Adrenal gland (tissue), 12 donors: ENCODE data around the gene TARS2. TPM values are rescaled to one million over a fixed set of nuclear protein-coding genes. Genes with fewer than 3 reads are reported as not detected.

Experiments
- DNase-seq, 7 donors: peaks; one replicate each; pipeline ENCODE4 v3.0.0-alpha.2; 2019 to 2020
- H3K27ac ChIP-seq, 5 donors: fragments of 200-600 bp; sonication (generic) in 4 of 5; 1 replicate in 3 of 5; 2 replicates in 2 of 5; pipeline versions ENCODE4 v1.5.1 to v1.8.0; 2016 to 2020; ENCODE audit warnings: mild to moderate bottlenecking in 1 of 5
- H3K27me3 ChIP-seq: fragments of 200-600 bp; 2 replicates; pipeline ENCODE4 v1.8.0; 2021
- H3K36me3 ChIP-seq, 2 donors: fragments of 200-600 bp; replicated peaks in 1 of 2; 1 replicate in 1 of 2; 2 replicates in 1 of 2; pipeline versions ENCODE4 v1.5.1 to v1.8.0; 2018 to 2022
- H3K4me1 ChIP-seq, 2 donors: fragments of 200-600 bp; replicated peaks in 1 of 2; 1 replicate in 1 of 2; 2 replicates in 1 of 2; pipeline versions ENCODE4 v1.5.1 to v1.8.0; 2018 to 2021
- H3K4me3 ChIP-seq, 4 donors: fragments of 200-600 bp; sonication (generic) in 3 of 4; one replicate each; pipeline ENCODE4 v1.5.1; 2016 to 2018
- H3K9me3 ChIP-seq, 3 donors: fragments of 200-600 bp; sonication (generic) in 1 of 3; replicated peaks in 1 of 3; 1 replicate in 2 of 3; 2 replicates in 1 of 3; pipeline versions ENCODE4 v1.5.1 to v1.8.0; 2016 to 2021
- POLR2A ChIP-seq, 2 donors: fragments of 450-650 bp; IDR thresholded peaks; one replicate each; pipeline ENCODE4 v1.6.1; 2017; ENCODE audit warnings: antibody characterized with exemption in 2 of 2, mild to moderate bottlenecking in 2 of 2, moderate library complexity in 1 of 2
- WGBS, 4 donors: extraction: QIAGEN DNeasy Blood & Tissue Kit in 2 of 4; methylation state at CpG; one replicate each; pipeline versions ENCODE4 v1.1.5 to v1.1.7; 2013 to 2017; 5-methylcytosine and 5-hydroxymethylcytosine counted together
- intact Hi-C, 2 donors: fragments of 100-400 bp; cut with DNase I; formaldehyde crosslinking; loops; one replicate each; pipeline versions ENCODE4 v1.14.1 to v1.15.0; 2022 to 2023
- polyA plus RNA-seq, 3 donors: library from polyadenylated mRNA; stranded (reverse); fragments of 200-250 nt in 2 of 3; fragments of 350-450 nt in 1 of 3; fragmentation: Illumina TruSeq in 1 of 3; extraction: RNeasy Lipid Tissue Mini Kit (QIAGEN cat#74804) in 1 of 3; gene quantifications; one replicate each; pipeline ENCODE4 v1.2.3, GENCODE V29; 2013 to 2014
- total RNA-seq, 9 donors: library from RNA; depleted of rRNA in 4 of 9; stranded (reverse); fragments of >200 nt in 4 of 9; fragments of 120-200 nt in 1 of 9; fragmentation: NEBNext Ultra II Directional in 1 of 9; extraction: Animal tissue kit (Norgen Biotek cat#: 25700) in 1 of 9; gene quantifications; one replicate each; pipeline versions ENCODE4 v1.1.0 to v1.2.4, GENCODE V29; 2013 to 2023
- TF ChIP-seq, protein P1 (sequence below), 6 experiments: fragments of 450-650 bp in 4 of 6; fragments of 200-600 bp in 2 of 6; sonication (generic) in 1 of 6; IDR thresholded peaks; 1 replicate in 5 of 6; 2 replicates in 1 of 6; pipeline versions ENCODE4 v1.5.1 to v1.8.0; 2016 to 2021; ENCODE audit warnings: antibody characterized with exemption in 6 of 6, mild to moderate bottlenecking in 2 of 6, moderate library complexity in 1 of 6
- donor health status: healthy with polysubstance abuse.
- donor health status: Bipolar disorder and iron deficiency.
- donor health status: DM: yes; HTN: yes; CAD: no.
- donor health status: DM: no; HTN: no; CAD: no.
- donor health status: DM: no; HTN: no; CAD: no.
- donor health status: DM: yes; HTN: yes; CAD: no.

Gene TARS2
- total and polyA plus RNA-seq, 12 donors: 21.6 to 87.4 (median 28.6) TPM

DNA sequence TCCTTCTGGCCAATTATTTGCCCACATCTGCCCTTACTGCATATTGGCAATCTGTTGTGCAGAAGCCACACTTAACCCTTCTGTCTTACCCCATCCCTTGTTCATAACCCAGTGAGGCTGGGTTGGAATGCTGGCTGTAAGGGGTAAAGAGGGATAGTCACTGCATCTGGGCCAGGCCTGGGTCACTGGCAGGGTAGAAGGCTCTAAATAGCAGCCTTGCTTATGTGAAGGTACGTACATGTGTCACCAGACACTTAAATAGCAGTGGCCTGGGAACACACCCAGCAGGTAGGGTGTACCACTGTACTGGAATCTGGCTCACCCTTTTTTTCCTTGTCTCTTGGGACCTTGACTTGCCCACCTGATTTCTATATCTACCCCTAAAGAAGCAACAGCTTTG lies 9.9 kb upstream of the TARS2 start:
- Histone ChIP-seq H3K36me3 (peaks cover 0 to 8% of the 10 kb centered on the region in 2 donors), H3K4me3 (no peak overlapping the region), H3K4me1 (peaks cover 18 to 22% of the 10 kb centered on the region in 2 donors), H3K27ac (peak overlapping the region in 1 of 5 donors; percentile 36), H3K27me3 (no peaks in the 10 kb centered on the region), H3K9me3 (no peaks in the 10 kb centered on the region)
- intact Hi-C loops: no loop called here
- WGBS, 4 donors: 57 to 100% (median 71%) methylated on average over 1 of the region's 1 CpG
- TF ChIP-seq POLR2A (IDR thresholded peaks at IDR 0.05): no peak
- TF ChIP-seq, protein P1, sequence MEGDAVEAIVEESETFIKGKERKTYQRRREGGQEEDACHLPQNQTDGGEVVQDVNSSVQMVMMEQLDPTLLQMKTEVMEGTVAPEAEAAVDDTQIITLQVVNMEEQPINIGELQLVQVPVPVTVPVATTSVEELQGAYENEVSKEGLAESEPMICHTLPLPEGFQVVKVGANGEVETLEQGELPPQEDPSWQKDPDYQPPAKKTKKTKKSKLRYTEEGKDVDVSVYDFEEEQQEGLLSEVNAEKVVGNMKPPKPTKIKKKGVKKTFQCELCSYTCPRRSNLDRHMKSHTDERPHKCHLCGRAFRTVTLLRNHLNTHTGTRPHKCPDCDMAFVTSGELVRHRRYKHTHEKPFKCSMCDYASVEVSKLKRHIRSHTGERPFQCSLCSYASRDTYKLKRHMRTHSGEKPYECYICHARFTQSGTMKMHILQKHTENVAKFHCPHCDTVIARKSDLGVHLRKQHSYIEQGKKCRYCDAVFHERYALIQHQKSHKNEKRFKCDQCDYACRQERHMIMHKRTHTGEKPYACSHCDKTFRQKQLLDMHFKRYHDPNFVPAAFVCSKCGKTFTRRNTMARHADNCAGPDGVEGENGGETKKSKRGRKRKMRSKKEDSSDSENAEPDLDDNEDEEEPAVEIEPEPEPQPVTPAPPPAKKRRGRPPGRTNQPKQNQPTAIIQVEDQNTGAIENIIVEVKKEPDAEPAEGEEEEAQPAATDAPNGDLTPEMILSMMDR (IDR thresholded peaks at IDR 0.05): no peak
- no peak for DNase-seq

DNA sequence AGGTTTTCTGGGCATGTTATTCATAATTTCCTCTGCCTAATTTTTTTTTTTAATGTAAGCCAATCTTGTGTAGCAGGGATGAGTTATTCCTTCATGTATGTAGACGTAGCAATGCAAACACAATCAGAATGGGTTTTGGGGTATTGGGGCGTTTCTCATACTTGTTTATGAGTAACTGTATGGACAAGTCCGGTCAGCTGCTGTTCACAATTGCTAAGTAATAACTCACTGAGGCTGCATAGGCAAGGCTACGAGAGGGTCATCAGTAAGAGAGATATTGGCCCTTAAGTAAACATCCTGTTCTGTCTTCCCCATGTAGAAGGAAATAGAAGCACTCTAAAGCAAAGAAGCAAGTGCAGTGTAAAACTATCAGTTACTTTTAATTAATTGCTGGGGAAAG lies 9.5 kb upstream of the TARS2 start:
- H3K27me3 ChIP-seq: no peaks in the 10 kb centered on the region
- H3K9me3 ChIP-seq: no peaks in the 10 kb centered on the region
- WGBS, 4 donors: 56 to 72% (median 64%) methylated on average over 4 of the region's 4 CpGs
- DNase-seq: no peak
- no peak overlapping the region for H3K4me3 ChIP-seq
- H3K4me1 ChIP-seq: peaks cover 17 to 21% of the 10 kb centered on the region in 2 donors
- H3K36me3 ChIP-seq: peaks cover 0 to 4% of the 10 kb centered on the region in 2 donors
- no peak overlapping the region for H3K27ac ChIP-seq
- intact Hi-C loops: no loop called here
- TF ChIP-seq POLR2A (IDR thresholded peaks at IDR 0.05): no peak
- TF ChIP-seq, protein P1 (IDR thresholded peaks at IDR 0.05): no peak

DNA sequence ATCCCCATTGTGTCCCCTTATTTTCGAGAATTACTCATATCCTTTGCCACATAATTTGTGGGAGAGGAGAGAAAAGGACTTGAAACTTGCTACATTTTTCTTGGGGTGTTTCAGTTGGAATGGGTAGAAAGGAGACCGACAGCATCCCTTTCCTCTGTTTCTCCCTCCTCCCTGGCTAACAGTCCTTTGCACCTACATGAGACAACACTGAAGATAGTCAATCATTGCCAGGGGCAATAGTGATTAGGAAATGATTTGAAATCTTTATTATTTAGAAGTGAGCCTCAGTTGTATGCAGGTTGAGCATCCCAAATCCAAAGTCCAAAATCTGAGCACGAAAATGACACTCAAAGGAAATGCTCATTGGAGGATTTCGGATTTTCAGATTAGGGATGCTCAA lies 7.8 kb upstream of the TARS2 start:
- Histone ChIP-seq H3K4me3 (no peak overlapping the region), H3K4me1 (peaks cover 5 to 7% of the 10 kb centered on the region in 2 donors), H3K9me3 (no peaks in the 10 kb centered on the region), H3K36me3 (no peaks in the 10 kb centered on the region), H3K27ac (no peak overlapping the region), H3K27me3 (no peaks in the 10 kb centered on the region)
- WGBS, 4 donors: 64 to 71% (median 68%) methylated on average over 4 of the region's 4 CpGs
- DNase-seq: no peak
- intact Hi-C loops: no loop called here
- TF ChIP-seq, protein P1 (IDR thresholded peaks at IDR 0.05): no peak
- TF ChIP-seq POLR2A (IDR thresholded peaks at IDR 0.05): no peak

DNA sequence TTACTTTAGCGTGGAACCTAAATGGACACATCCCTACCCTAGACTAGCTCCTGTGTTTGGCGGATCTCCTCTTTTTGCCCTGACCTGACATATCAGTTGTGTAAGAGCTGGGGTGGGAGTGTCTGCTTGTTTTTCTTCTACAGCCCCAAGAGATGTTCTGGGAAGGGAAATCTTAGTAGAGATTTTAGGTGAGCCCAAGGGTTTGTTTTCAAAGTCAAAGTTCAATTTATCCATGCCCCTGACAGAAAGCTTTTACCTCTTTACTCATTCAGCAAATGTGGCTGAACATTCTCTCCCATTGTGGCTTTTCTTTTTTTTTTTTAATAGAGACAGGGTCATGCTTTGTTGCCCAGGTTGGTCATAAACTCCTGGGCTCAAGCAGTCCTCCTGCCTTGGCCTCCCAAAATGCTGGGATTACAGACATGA lies 7.3 kb upstream of the TARS2 start:
- intact Hi-C loops: no loop called here
- Histone ChIP-seq H3K36me3 (no peaks in the 10 kb centered on the region), H3K4me1 (peaks cover 0 to under 1% of the 10 kb centered on the region in 2 donors), H3K27ac (no peak overlapping the region), H3K9me3 (no peaks in the 10 kb centered on the region), H3K4me3 (no peak overlapping the region), H3K27me3 (no peaks in the 10 kb centered on the region)
- DNase-seq: no peak
- 42 to 53% (median 43%) methylated on average over 2 of the region's 2 CpGs for WGBS, 4 donors
- TF ChIP-seq, protein P1 (IDR thresholded peaks at IDR 0.05): no peak
- TF ChIP-seq POLR2A (IDR thresholded peaks at IDR 0.05): no peak
